Small intestine (tissue), 7 donors: ENCODE results near the gene ITCH. TPM values are rescaled to one million over a fixed set of nuclear protein-coding genes. Genes with fewer than 3 reads are reported as not detected.

Experiments used
- DNase-seq, 2 donors: peaks; one replicate each; pipeline versions ENCODE4 v3.0.0 to v3.0.0-alpha.2; 2013
- FAIRE-seq: peaks from 2 replicates; lab custom pipeline; 2012; peaks lifted over from hg19 to GRCh38; lab: Jason Lieb, UNC
- H3K27ac ChIP-seq, 3 donors: one replicate each; pipeline ENCODE4 v1.5.1; 2013; ENCODE audit warnings: low read length in 2 of 3, mild to moderate bottlenecking in 2 of 3, control low read depth in 1 of 3, inconsistent platforms in 1 of 3, low read depth in 1 of 3, moderate library complexity in 1 of 3
- H3K27me3 ChIP-seq, 3 donors: one replicate each; pipeline ENCODE4 v1.6.1; 2013; ENCODE audit warnings: low read length in 3 of 3, inconsistent platforms in 1 of 3; ENCODE audit not compliant: control insufficient read depth in 3 of 3, insufficient read depth in 3 of 3
- H3K36me3 ChIP-seq, 3 donors: one replicate each; pipeline ENCODE4 v1.6.1; 2013; ENCODE audit warnings: low read length in 3 of 3, inconsistent platforms in 1 of 3, low read depth in 1 of 3, mild to moderate bottlenecking in 1 of 3, moderate library complexity in 1 of 3; ENCODE audit not compliant: control insufficient read depth in 3 of 3, insufficient read depth in 2 of 3
- H3K4me1 ChIP-seq, 3 donors: one replicate each; pipeline ENCODE4 v1.6.1; 2013; ENCODE audit warnings: low read length in 2 of 3, inconsistent platforms in 1 of 3, low read depth in 1 of 3, mild to moderate bottlenecking in 1 of 3, moderate library complexity in 1 of 3; ENCODE audit not compliant: control insufficient read depth in 3 of 3, insufficient read depth in 2 of 3
- H3K4me3 ChIP-seq, 3 donors: one replicate each; pipeline ENCODE4 v1.5.1; 2013; ENCODE audit warnings: low read length in 3 of 3, control low read depth in 1 of 3, inconsistent platforms in 1 of 3, low read depth in 1 of 3, mild to moderate bottlenecking in 1 of 3, moderate library complexity in 1 of 3
- H3K9me3 ChIP-seq, 2 donors: one replicate each; pipeline ENCODE4 v1.6.1; 2013; ENCODE audit warnings: low read depth in 1 of 2, low read length in 1 of 2; ENCODE audit not compliant: control insufficient read depth in 2 of 2, insufficient read depth in 1 of 2
- WGBS, 3 donors: extraction: QIAGEN DNeasy Blood & Tissue Kit; methylation state at CpG; one replicate each; pipeline ENCODE4 v1.1.7; 2013; 5-methylcytosine and 5-hydroxymethylcytosine counted together
- polyA plus RNA-seq, 4 donors: library from polyadenylated mRNA; stranded (reverse) in 3 of 4; unstranded in 1 of 4; fragments of 200-250 nt in 3 of 4; fragments of 120-200 nt in 1 of 4; gene quantifications; one replicate each; pipeline versions ENCODE4 v1.2.1 to v1.2.3, GENCODE V29; 2013
- donor health status: healthy with polysubstance abuse.
- donor health status: control.
- donor health status: control.
- donor health status: Bipolar disorder and iron deficiency.
- donor health status: healthy.

The ITCH gene
- polyA plus RNA-seq, 4 donors, result 12.0 to 35.1 (median 16.7) TPM

DNA sequence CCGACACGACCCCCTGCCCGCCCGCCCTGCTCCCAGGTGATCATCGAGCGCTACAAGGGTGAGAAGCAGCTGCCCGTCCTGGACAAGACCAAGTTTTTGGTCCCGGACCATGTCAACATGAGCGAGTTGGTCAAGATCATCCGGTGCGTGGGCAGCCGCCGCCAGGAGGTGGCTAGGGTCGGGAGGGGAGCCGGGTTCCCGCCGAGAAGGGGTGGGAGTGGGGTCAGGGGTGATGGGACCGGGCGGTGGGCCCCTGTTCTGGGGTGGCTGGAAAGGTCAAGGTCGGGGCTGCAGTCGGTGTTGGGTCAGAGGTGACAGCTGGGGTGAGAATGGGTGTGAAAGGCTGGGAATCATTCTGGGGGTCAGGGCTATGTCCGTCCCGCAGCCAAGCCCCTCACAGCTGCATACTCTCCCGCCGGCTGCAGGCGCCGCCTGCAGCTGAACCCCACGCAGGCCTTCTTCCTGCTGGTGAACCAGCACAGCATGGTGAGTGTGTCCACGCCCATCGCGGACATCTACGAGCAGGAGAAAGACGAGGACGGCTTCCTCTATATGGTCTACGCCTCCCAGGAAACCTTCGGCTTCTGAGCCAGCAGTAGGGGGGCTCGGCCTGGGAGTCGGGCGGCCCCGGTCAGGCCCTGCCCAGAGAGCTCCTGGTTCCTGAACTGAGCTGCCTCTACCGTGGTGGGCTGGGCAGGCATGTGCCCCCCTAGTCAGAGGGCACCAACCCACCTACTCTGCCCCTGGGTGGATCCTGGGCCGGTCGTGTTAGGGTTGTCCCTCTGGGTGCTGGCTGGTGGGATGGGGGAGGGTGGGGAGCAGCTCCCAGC lies 196.5 kb downstream of the ITCH start:
- FAIRE-seq, result no peak
- Histone ChIP-seq H3K4me3 (peak overlapping the region in 1 of 3 donors; percentile 88), H3K4me1 (peaks cover 0 to 8% (median 0%) of the 10 kb centered on the region in 3 donors), H3K27me3 (no peaks in the 10 kb centered on the region), H3K36me3 (peaks cover 0 to 29% (median 0%) of the 10 kb centered on the region in 3 donors), H3K9me3 (no peaks in the 10 kb centered on the region), H3K27ac (peak overlapping the region in 2 of 3 donors; percentile 3 to 11)
- 56 to 75% (median 64%) methylated on average over 39 to 43 of the region's 43 CpGs for WGBS, 3 donors
- DNase-seq, result no peak

DNA sequence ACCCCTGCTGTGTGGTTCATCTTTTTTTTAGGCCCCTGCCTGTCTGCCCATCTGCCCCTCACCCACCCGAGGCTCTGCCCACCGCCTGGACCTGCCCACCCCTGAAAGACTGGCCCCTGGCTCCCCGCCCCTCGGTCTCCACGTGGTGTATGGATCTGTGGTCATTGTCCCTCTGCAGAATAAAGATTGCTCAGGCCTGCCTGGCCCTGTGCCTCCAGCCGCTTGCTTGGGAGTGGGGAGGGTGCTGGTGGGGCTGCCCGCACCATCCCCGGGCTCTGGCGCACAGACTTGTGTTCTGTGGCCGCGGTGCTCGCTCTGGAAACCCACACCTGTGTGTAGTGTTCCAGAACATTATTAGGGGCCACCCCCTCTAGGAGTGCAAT lies 197.1 kb downstream of the ITCH start:
- Histone ChIP-seq H3K27ac (no peak overlapping the region), H3K4me3 (no peak overlapping the region), H3K4me1 (peaks cover 0 to 8% (median 0%) of the 10 kb centered on the region in 3 donors), H3K9me3 (no peaks in the 10 kb centered on the region), H3K36me3 (peaks cover 0 to 34% (median 0%) of the 10 kb centered on the region in 3 donors), H3K27me3 (no peaks in the 10 kb centered on the region)
- no peak for DNase-seq
- no peak for FAIRE-seq
- whole genome bisulfite sequencing, 3 donors, result 72 to 80% (median 79%) methylated on average over 12 of the region's 12 CpGs

DNA sequence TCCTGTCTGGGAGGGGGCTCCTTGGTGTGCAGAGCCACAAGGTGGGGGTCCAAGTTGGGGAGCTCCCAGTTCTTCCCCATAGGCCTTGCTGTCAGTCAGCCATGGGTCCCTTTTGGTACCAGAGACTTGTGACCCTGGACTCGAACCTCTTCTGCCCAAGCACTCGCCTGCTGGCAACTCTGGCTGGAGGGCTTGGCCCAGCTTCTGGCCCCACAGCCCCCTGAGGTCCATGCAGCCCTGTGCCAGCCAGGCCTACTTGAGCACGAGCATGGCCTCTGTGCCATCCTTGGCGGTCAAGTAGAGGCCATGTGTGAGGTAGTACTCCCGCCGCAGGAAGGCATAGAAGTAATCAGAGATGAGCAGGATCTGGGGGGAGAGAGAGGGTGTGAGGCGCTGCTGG lies 197.5 kb downstream of the ITCH start:
- Histone ChIP-seq H3K4me1 (peaks cover 0 to 8% (median 0%) of the 10 kb centered on the region in 3 donors), H3K4me3 (no peak overlapping the region), H3K27ac (no peak overlapping the region), H3K9me3 (no peaks in the 10 kb centered on the region), H3K27me3 (no peaks in the 10 kb centered on the region), H3K36me3 (peaks cover 0 to 35% (median 0%) of the 10 kb centered on the region in 3 donors)
- WGBS, 3 donors, result 88 to 92% (median 89%) methylated on average over 7 of the region's 7 CpGs
- DNase-seq (no peak), FAIRE-seq (no peak)

Other genes starting within 250 kb of the ITCH start
- gene ASIP, start 121.8 kb upstream of the ITCH start, polyA plus RNA-seq, result 1 to 10 TPM in 1 of 4 donors, under 1 TPM in 2, not detected in 1; 0.09 to 3.8 (median 0.30) TPM
- 100 to 1,000 TPM in 2 of 4 donors, 10 to 100 TPM in 2; 81.0 to 189 (median 128) TPM for gene AHCY, start 59.9 kb upstream of the ITCH start, polyA plus RNA-seq
- gene DYNLRB1, start 153.1 kb downstream of the ITCH start, polyA plus RNA-seq, result 100 to 1,000 TPM; 147 to 306 (median 213) TPM
- 10 to 100 TPM; 35.0 to 83.6 (median 53.6) TPM for gene MAP1LC3A, start 195.4 kb downstream of the ITCH start, polyA plus RNA-seq